Measurements from ENCODE around the gene TRNP1.
"Not testable (repeated sequence)": the region's sequence is repeated elsewhere in the genome, so short reads cannot be mapped to it uniquely, and the experiment has no call there.

Gene TRNP1

GRCh38 chr1:26972390-26972789, 21.1 kb upstream of the TRNP1 start:
- DNase-seq (ENCODE audit: low spot score): no peak
- FAIRE-seq: no peak

- no peak for FAIRE-seq
- DNase-seq (ENCODE audit: low spot score): no peak
Measured at GRCh38 chr1:26972821-26973220, 20.7 kb upstream of the TRNP1 start.

GRCh38 chr1:26976621-26977510, 16.6 kb upstream of the TRNP1 start:
- FAIRE-seq (no peak), DNase-seq (ENCODE audit: low spot score) (no peak)

DNA sequence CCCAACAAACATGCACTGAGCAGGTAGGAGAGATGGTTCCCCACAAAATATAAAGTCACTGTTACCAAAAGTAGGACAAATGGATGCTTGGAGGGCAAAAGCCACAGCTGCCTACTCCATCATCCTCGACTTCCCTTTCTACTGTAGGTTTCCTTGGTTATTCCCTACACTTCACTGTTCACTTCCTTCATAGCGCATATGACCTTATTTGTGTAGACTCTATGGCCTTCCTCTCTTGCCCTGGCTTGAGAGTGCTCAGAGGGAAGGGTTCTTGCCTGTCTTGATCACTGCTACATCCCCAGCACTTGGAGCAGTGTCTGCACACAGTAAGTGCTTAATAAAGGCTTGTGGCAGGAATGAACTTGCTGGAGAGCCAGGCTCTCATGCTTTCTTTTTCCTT, 14.6 kb upstream of the TRNP1 start:
- no peak for FAIRE-seq
- no peak for DNase-seq (ENCODE audit: low spot score)

GRCh38 chr1:26981146-26981846, 12.2 kb upstream of the TRNP1 start:
- DNase-seq (ENCODE audit: low spot score): no peak
- no peak for FAIRE-seq

DNA sequence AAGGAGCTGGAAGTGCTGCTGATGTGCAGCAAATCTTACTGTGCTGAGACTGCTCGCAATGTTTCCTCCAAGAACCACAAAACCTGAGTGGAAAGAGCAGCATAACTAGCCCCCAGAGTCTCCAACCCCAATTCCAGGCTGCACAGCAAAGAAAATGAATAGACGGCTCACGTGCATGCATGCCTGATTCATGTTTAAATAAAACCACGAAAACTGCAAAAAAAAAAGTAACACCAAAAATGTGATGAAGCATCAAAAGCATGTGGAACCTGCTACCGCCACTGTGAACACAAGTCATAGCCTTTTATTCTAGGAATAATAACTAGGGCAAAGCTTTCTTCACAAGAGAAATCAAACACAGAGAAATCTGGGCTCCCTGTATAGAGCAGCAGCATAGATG, 9.6 kb upstream of the TRNP1 start:
- no peak for DNase-seq (ENCODE audit: low spot score)
- no peak for FAIRE-seq

DNA sequence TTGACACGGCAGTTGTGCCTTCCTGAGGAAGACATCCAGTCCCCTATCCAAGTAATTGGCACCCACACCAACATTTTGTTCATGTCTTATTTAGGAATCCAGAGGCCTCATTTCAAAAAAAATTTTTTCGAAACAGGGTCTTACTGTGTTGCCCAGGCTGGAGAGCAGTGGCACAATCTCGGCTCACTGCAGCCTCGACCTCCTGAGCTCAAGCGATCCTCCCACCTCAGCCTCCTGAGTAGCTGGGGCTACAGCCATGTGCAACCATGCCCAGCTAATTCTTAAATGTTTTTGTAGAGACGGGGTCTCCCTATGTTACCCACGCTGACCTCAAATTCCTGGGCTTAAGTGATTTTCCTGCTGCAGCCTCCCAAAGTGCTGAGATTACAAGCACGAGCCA, 9.2 kb upstream of the TRNP1 start:
- FAIRE-seq (no peak), DNase-seq (ENCODE audit: low spot score) (no peak)

GRCh38 chr1:26986658-26987057, 6.8 kb upstream of the TRNP1 start:
- no peak for DNase-seq (ENCODE audit: low spot score)
- no peak for FAIRE-seq

DNA sequence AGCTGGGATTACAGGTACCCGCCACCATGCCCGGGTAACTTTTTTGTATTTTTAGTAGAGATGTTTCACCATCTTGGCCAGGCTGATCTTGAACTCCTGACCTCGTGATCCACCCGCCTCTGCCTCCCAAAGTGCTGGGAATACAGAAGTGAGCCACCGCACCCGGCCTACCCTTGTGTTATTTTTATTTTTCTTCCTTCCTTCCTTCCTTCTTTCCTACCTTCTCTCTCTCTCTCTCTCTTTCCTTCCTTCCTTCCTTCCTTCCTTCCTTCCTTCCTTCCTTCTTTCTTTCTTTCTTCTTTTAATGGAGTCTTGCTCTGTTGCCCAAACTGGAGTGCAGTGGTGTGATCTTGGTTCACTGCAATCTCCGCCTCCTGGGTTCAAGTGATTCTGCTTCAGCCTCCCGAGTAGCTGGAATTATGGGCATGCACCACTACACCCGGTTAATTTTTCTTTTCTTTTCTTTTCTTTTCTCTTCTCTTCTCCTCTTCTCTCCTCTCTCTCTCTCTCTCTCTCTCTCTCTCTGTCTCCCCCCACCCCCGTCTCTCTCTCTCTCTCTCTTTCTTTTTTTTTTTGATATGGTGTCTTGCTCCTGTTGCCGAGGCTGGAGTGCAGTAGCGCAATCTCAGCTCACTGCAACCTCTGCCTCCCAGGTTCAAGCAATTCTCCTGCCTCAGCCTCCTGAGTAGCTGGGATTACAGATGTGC, 3.9 kb upstream of the TRNP1 start:
- not testable (repeated sequence) for DNase-seq (ENCODE audit: low spot score); FAIRE-seq

DNA sequence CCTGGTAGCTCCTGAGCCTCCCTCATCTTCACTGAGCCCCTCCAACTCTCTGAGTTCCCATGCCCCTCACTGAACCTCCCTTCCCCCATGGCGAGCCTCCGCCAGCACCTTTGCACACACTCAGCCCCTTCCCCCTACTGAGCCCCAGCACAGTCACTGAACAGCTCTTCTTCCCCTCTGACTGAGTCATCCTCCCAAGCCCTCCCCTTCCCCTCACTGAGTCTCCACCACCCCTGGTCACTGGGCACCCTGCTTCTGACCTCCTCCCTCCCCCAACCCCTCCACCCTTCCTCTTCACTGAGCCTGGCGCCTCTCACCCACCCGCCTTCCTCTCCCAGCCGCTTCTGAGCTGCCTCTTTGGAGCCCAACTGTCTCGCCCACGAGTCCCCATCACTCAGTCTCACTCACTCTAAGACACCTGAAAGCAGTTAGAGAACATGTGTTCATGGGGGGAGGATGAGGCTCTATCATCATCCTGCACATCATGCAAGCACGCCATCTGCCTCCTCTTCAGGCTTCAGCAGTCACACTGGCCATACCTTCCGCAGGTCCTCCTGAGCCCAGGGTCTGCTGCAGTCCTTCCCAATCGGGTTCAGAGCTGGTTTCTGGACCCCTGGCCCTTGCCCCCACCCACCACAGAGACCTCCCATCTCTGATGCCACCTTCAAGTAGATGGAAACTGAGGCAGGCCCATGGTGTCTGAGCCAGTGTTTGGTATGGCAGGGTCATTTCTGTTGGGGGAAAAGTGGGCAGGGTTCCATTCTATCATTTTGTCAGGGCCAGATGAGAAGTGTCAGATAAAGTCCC, 2.0 kb upstream of the TRNP1 start:
- DNase-seq (ENCODE audit: low spot score) (peak; percentile 95), FAIRE-seq (peak; percentile 73)

GRCh38 chr1:26994020-26994786, 711 bp downstream of the TRNP1 start:
- DNase-seq (ENCODE audit: low spot score) (no peak), FAIRE-seq (no peak)

DNA sequence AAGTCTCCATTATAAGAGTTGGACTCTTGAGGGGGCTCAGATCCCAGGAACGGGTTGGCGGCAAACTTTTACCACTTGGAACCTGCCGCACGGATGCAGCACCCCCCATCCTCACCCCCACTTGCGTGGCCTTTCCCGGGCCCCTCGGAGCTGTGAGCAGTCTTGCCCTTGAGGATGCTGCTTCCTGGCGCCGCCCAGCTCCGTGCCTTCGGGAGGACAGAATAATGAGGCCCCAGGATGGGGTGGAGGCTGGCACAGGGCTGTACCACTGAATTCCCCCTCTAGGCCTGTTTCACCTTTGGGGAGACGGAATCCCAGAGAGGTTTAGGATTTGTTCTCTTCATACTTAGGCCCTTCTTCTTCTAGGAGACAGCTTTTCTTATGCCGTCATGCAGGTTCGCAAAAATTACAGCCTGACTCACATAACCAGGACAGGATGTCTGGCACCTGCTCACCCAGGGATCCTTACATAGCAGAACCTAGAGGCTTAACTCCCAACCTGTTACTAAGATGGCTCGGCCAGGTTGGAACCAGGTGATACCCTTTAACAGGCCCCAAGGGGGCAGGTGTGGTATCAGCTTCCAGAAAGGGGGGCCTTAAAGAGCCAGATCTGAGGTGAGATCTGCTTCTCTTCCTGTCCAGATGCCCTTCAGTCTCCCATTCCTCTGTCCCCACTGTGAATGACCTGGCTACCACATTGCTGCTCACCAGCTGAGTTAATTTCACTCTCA, 1.5 kb downstream of the TRNP1 start:
- FAIRE-seq: no peak
- peak; percentile 20 for DNase-seq (ENCODE audit: low spot score)

GRCh38 chr1:26996024-26996423, 2.5 kb downstream of the TRNP1 start:
- no peak for DNase-seq (ENCODE audit: low spot score)
- no peak for FAIRE-seq

DNA sequence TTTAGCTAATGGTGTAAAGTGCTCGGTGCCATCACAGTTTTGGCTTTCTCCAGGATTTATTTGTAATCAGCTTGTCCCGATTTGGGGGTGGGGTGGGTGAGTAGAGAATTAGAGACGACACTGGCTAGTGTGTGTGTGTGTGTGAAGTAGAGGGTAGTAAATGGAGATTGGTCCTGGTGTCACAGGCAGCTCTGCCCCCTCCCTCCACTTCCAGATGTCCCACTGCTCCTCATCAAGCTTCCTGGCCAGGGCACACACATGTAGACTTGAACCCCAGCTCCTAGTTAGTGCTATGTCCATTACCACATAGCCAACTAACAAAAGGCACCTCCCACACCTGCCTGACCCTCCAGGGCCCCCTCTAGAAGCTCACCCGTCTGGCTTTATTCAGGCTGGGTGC, 3.2 kb downstream of the TRNP1 start:
- FAIRE-seq: no peak
- no peak for DNase-seq (ENCODE audit: low spot score)

DNA sequence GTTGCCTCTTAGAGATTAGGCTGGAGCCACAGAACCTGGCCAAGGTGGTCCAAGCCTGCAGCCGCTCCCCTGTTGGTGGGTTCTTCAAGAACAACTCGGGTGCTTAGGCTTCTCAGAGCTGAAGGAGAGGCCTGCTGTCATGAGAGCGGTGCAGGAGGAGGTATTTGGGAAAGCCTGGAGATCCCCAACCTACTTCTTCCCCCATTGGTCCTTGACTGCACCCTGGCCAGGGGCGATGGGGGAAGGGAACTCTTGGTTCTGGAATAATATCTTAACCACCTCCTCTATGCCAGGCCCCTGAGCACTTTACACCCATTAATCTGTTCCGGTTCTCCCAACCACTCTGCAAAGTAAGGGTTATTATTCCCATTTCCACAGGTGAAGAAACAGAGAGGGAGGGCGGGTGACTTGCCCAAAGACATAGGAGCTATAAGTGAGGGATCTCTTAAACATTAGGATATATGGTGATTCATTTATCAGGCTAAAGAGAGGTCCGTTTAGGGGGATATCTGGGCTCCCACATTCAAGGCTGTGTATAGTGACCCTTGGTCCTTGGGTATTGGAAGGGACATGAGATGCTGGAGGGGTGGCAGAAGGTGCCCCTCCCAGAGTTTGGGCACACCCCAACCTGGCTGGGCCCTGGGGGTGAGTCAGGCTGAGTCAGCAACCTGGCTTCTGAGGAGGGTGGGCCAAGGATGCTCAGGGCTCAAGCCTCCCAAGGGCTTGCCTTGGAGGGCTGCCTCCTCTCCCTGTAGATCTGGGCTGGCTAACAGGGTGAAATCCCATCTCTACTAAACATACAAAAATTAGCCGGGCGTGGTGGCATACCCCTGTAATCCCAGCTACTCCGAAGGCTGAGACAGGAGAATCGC, 5.2 kb downstream of the TRNP1 start:
- FAIRE-seq: no peak
- peak; percentile 53 for DNase-seq (ENCODE audit: low spot score)

GRCh38 chr1:26999440-26999987, 6.0 kb downstream of the TRNP1 start:
- FAIRE-seq (peak; percentile 64), DNase-seq (ENCODE audit: low spot score) (peak; percentile 94)

GRCh38 chr1:27000090-27000816, 6.8 kb downstream of the TRNP1 start:
- no peak for FAIRE-seq
- no peak for DNase-seq (ENCODE audit: low spot score)

Measured in RCC 7860 (cell line).